ENCODE results near the gene LAMC3.
"Not testable (repeated sequence)": the region's sequence is repeated elsewhere in the genome, so short reads cannot be mapped to it uniquely, and the experiment has no call there.

Gene LAMC3

DNA sequence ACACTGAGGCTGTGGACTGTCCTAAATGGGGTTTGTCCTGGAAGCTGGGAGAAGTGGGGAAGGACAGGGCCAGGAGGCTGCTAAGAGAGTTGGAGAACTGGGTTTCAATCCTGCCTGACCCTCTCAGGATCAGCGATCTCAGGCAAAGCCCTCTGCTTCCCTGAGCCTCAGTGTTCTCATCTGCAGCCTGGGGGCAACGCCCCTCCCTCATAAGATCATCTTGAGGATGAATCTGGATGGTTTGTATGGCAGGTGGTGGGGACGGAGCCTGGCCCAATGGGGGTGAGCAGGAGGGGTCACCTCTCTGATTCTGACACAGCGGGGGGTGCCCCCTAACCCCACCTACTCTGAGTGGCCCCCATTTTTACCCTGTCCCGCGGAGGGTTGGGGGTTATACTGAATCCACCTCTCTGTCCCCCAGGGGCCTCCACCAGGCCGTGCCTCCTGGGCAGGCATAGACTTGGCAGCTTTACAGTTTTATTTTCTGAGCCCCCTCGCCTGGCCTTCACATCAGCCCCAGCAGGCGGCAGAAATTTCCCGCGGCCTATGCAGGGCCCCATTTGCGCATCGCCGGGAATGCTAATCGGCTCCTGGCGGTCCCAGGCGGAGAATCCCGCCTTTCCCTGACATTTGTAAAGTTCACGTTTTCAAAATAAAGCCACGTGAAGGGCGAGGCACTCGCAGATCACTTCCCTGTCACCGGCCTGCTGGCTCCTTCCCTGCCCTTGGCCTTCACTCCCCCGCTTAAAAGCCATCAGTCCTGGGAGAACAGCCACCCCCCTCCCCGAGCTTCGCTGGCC, 17.8 kb upstream of the LAMC3 start:
- DNase-seq (ENCODE audit: extremely low read depth in 1 of 2, low read depth in 1 of 2): no peak

DNA sequence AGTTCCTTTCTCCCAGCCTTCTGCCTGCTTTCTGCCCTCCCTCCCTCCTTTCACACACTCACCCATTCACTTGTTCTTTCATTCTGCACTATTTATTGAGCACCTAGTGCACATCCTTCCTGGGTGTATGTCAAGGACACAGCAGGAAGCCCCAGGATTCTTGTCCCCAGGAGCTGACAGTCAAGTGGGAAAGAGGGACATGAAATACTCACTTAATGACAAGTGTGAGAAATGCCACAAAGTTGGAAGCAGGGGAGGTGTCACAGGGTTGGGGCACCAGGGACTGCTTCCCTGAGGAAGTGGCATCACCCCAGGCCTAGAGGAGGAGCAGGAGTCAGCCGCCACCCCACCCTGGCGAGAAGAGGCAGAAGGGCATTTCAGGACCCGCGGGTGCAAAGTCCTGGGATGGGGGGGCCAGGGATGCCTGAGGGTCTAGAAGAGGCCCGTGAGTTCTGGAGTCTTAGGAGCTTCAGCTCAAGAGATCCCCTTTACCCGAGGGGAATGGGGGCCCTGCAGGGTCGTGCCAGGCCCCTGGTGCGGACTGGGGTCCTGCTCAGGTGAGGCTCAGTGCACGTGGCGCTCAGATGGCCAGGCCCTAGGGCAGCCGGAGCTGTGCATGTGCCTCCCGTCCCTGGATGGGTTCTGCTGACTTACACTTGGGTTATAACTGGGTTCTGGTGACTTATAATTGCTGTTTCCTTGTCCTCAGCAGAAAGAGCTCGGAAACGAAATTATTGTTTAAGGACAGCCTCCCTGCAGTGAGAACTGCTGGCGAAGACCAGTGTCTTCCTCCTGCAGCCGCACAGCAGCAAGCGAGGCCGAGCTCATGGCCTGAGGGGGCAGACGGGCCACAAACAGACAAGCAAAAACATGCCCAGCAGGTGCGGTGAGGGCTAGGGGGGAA, 16.9 kb upstream of the LAMC3 start:
- DNase-seq (ENCODE audit: extremely low read depth in 1 of 2, low read depth in 1 of 2): no peak

- DNase-seq (ENCODE audit: extremely low read depth in 1 of 2, low read depth in 1 of 2): no peak
Measured at GRCh38 chr9:130992682-130993032, 16.3 kb upstream of the LAMC3 start.

- no peak for DNase-seq (ENCODE audit: extremely low read depth in 1 of 2, low read depth in 1 of 2)
Measured at GRCh38 chr9:130993303-130994030, 15.5 kb upstream of the LAMC3 start.

- no peak for DNase-seq (ENCODE audit: extremely low read depth in 1 of 2, low read depth in 1 of 2)
Measured at GRCh38 chr9:130994135-130995085, 14.6 kb upstream of the LAMC3 start.

DNA sequence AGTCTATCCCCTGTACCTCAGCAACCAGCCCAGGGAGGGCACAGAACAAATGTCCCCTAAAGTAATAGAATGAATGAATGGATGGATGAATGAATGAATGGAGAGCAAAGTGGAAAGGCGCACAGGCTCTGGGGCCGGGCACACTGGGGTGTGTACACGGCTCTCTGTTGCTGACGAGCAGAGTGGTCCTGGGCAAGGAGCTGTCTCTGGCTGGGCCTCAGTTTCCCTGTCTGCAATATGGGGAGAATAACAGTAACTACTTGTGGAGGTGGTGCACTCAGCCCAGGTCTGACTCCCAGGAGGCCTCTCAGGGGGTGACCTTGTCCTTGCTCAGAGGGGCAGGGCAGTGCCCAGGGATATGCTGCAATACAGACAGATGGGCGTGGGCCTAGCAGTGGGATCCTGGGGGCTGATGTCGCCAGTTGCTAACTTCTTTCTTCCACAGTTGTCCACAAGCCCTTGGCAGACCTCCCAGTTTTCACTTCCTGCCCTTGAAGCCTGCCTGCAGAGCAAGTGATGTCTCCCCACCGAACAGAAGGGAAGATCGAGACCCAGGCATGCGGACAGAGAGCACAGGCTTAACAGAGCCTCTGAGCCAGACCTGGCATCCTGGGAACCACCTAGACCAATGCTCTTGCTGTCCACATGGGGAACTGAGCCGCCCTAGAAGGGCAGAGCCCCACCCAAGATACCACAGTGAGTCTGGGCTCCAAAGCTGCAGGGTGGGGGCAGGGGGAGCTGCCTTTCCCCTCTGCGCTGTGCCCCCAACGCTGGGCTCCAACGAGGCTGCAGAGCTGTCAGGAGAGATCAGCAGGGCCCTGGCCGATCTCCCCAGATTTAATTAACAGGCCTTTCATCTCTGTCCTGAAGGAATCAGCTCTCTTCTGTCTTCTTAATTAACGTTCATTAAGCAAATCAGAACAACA, 13.6 kb upstream of the LAMC3 start:
- no peak for DNase-seq (ENCODE audit: extremely low read depth in 1 of 2, low read depth in 1 of 2)

DNA sequence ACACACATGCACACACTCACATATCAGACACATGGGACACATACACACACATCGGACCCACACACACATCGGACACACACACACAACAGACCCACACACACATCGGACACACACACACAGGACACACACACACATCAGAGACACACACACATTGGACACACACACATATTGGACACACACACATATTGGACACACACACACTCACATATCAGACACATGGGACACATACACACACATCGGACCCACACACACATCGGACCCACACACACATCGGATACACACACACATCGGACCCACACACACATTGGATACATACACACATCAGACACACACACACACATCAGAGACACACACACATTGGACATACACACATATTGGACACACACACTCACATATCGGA, 12.8 kb upstream of the LAMC3 start:
- DNase-seq (ENCODE audit: extremely low read depth in 1 of 2, low read depth in 1 of 2): no peak

DNA sequence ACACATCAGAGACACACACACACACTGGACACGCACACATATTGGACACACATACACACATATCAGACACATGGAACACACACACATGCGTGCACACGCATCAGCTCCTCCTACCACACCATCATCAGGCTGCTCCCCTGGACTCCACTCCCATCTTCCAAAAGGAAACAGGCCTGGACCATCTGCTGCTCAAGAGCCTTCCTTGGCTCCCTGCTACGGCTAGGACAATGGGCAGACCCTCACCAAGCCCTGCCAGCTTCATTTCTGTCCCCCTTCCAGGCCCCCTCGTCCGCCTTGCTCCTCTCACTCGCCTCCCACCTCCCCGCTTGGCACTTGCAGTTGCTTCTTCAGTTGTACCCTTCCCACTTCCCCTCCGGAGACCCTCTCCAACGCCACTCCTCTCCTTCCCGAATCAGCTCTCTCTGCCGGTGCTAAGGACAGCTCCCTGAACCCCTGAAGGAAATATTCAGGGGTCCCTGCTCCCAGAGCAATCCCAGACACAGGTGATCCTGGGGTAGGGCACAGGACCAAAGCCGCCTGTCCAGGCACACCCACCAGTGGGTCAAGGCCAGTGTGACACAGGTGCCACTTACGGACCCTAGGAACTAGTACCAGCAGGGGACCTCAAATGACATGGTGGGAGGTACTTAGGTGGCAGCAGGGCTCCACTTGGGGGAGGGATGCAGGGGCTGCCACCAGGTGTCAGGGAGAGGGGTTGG, 12.1 kb upstream of the LAMC3 start:
- DNase-seq (ENCODE audit: extremely low read depth in 1 of 2, low read depth in 1 of 2): no peak

DNA sequence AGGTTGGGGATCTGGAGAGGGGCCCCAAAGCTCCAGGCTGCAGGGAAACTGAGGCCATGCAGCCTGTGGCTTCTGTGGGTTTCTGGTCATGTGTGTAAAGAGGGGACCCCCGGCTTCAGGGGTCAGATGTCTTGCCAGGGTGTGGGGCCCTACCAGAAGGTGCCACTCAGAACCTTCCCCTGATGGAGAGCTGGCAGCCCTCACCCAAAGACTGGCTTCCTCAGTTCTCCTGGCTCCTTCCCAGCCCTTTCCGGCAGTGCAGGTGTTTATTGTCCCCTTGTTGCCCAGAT, 11.6 kb upstream of the LAMC3 start:
- no peak for DNase-seq (ENCODE audit: extremely low read depth in 1 of 2, low read depth in 1 of 2)

DNA sequence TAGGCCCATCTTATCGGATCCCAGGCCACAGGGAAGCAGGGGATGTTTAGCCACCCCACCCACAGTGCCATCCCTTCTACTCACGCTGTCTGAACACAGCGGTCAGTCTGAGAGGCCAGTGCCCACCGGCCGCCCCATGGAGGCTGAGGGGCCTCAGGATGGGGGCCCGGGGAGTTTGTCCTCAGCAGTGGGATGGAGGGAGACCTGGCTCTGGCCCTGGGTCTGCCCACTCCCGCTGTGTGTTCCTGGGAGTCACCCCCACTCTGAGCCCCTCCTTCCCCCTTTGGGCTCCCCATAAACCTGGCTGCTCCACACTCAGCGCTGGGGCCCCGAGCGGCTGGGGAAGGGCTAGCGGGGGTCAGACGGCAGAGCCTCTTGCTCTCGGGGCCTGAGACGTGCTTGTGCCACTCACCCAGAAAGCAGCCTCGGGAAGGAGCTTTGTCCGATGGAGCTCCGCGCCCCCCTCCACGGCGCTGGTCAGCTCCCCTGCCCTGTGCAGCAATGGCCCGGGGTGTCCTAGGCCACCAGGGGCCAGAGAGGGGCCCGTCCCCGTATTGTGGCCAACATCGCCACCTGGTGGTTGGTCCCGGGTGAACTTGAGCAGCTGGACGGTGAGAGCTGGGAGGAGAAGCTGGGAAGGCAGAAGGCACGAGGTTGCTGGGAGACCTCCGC, 10.9 kb upstream of the LAMC3 start:
- no peak for DNase-seq (ENCODE audit: extremely low read depth in 1 of 2, low read depth in 1 of 2)

DNA sequence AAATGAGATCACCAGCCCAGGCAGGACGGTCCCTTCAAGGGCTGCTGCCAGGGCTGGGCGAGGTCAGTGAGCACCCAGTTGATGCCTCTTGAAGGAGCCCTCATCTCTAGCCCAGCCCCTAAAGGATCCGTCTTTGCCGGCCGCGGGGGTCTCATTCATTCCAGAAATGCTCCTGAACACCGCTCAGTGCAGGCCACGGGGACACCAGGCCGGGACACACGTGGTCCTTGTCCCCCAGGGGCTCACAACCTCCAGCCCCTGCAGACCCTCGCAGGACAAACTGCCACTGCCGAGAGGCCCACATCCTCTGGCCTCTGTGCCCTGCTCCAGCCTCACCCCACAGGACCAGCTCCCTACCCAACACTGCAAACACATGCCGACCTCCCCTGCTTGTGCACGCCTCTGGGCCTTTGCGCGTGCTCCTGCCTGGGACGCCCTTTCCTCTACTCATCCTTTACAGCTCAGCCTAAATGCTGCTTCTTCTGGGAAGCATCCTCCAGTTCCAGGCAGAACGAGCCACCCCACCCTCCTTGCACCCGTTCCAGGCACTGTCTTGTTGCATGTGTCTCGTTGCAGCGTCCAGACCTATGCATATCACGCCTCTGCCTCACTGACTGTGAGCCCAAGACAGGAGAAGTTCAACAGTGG, 10.3 kb upstream of the LAMC3 start:
- DNase-seq (ENCODE audit: extremely low read depth in 1 of 2, low read depth in 1 of 2): no peak

DNA sequence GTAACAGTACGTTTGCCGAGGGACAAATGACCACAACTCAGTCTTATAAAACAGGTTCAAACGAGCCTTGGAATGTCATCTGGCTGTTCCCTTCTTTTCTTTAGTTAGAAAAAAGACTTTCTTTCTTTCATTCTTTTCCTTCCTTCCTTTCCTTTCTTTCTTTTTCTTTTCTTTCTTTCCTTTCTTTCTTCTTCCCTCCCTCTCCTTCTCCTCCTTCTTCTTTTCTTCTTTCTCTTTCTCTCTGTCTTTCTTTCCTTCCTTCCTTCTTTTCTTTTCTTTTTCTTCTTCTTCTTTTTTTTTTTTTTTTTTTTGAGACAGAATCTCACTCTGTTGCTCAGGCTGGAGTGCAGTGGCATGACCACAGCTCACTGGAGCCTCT, 9.7 kb upstream of the LAMC3 start:
- DNase-seq (ENCODE audit: extremely low read depth in 1 of 2, low read depth in 1 of 2): no peak

GRCh38 chr9:131000526-131000925, 8.4 kb upstream of the LAMC3 start:
- not testable (repeated sequence) for DNase-seq (ENCODE audit: extremely low read depth in 1 of 2, low read depth in 1 of 2)

- no peak for DNase-seq (ENCODE audit: extremely low read depth in 1 of 2, low read depth in 1 of 2)
Measured at GRCh38 chr9:131001021-131001420, 8.0 kb upstream of the LAMC3 start.

DNA sequence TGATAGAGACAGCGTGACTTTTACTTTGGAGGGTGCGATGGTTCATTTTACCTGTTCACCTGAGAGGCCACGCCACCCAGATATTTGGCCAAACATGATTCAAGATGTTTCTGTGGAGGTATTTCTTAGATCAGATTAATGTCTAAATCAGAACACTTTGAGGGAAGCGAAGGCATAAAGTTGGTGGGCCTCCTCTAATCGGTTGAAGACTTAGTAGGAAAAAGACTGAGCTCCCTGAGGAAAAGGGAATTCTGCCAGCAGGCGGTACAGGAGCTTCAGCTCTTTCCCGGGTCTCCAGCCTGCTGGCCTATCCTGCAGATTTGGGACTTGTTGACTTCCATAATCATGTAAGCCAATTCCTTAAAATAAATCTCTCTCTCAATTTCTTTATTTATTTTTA, 7.0 kb upstream of the LAMC3 start:
- no peak for DNase-seq (ENCODE audit: extremely low read depth in 1 of 2, low read depth in 1 of 2)

DNA sequence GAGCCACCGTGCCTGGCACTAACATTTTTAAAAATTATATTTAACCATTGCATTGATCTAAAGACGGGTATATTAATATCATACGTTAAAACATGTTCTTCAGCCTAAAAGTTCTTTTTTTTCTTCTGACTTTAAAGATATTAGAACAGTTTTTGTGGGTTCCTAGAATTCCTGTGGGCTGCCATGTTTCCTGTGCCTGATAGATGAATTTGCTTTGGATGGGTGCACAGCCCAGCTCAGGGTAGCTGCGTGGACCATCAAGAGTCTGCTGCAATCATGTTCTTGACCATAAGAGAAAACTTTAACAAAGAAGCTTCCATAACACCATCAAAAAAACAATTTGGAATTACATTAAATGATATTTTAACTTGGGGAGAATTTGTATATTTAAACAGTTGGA, 2.4 kb upstream of the LAMC3 start:
- no peak for DNase-seq (ENCODE audit: extremely low read depth in 1 of 2, low read depth in 1 of 2)

- no peak for DNase-seq (ENCODE audit: extremely low read depth in 1 of 2, low read depth in 1 of 2)
Measured at GRCh38 chr9:131008086-131008485, 888 bp upstream of the LAMC3 start.

- DNase-seq (ENCODE audit: extremely low read depth in 1 of 2, low read depth in 1 of 2): no peak
Measured at GRCh38 chr9:131008563-131008908, 438 bp upstream of the LAMC3 start.

Measured in activated CD8-positive, alpha-beta memory T cell treated with anti-CD3 and anti-CD28 coated beads for 1 hour (primary cell).